GM18508 (cell line): ENCODE data around the gene BCHE.

Experiments used
- ATAC-seq: cut with Tn5 transposase; IDR thresholded peaks from one replicate; pipeline ENCODE4 v1.9.1; 2021; ENCODE audit warnings: moderate number of reproducible peaks; ENCODE audit not compliant: insufficient read depth, unreplicated experiment

BCHE gene

GRCh38 chr3:165837058-165837525, at the start of gene BCHE:
TSS of gene BCHE (minus strand) at chr3:165837423. CDS start at chr3:165831033, 6,390 bp downstream.
- no peak for ATAC-seq

- no peak for ATAC-seq
Observed at GRCh38 chr3:165885558-165886270, 48.5 kb upstream of the BCHE start.

- no peak for ATAC-seq
Observed at GRCh38 chr3:165884518-165884917, 47.3 kb upstream of the BCHE start.

GRCh38 chr3:165883863-165884478, 46.7 kb upstream of the BCHE start:
- ATAC-seq, result no peak

- ATAC-seq, result no peak
Observed at GRCh38 chr3:165883117-165883516, 45.9 kb upstream of the BCHE start.

- ATAC-seq, result no peak
Observed at GRCh38 chr3:165875644-165876043, 38.4 kb upstream of the BCHE start.

- no peak for ATAC-seq
Observed at GRCh38 chr3:165874663-165875489, 37.7 kb upstream of the BCHE start.

GRCh38 chr3:165868088-165868487, 30.9 kb upstream of the BCHE start:
- no peak for ATAC-seq

GRCh38 chr3:165859061-165859460, 21.8 kb upstream of the BCHE start:
- ATAC-seq, result no peak

GRCh38 chr3:165855581-165855980, 18.4 kb upstream of the BCHE start:
- ATAC-seq, result no peak

GRCh38 chr3:165854696-165855095, 17.5 kb upstream of the BCHE start:
- ATAC-seq, result no peak

- ATAC-seq, result no peak
Observed at GRCh38 chr3:165852711-165853110, 15.5 kb upstream of the BCHE start.

GRCh38 chr3:165852191-165852590, 15.0 kb upstream of the BCHE start:
- ATAC-seq, result no peak

- ATAC-seq, result no peak
Observed at GRCh38 chr3:165846056-165846455, 8.8 kb upstream of the BCHE start.

GRCh38 chr3:165839296-165840076, 2.3 kb upstream of the BCHE start:
- ATAC-seq, result no peak

GRCh38 chr3:165837801-165838200, 578 bp upstream of the BCHE start:
- no peak for ATAC-seq

- no peak for ATAC-seq
Observed at GRCh38 chr3:165835431-165835830, 1.8 kb downstream of the BCHE start.

GRCh38 chr3:165830746-165831145, 6.5 kb downstream of the BCHE start:
- ATAC-seq, result no peak

- no peak for ATAC-seq
Observed at GRCh38 chr3:165827883-165828282, 9.3 kb downstream of the BCHE start.

GRCh38 chr3:165827233-165827632, 10.0 kb downstream of the BCHE start:
- no peak for ATAC-seq
